Stimulated activated CD4-positive, alpha-beta T cell treated with anti-CD3 and anti-CD28 coated beads, Interleukin-15, amount 100 ng/mL, for 48 hours (primary cell): ENCODE data around the gene EVC2.
"Not testable (repeated sequence)": the region's sequence is repeated elsewhere in the genome, so short reads cannot be mapped to it uniquely, and the experiment has no call there.

Experiments
- DNase-seq, 2 donors: peaks; one replicate each; pipeline ENCODE4 v3.0.0-alpha.2; 2020; ENCODE audit warnings: low read depth in 2 of 2

Gene EVC2

DNA sequence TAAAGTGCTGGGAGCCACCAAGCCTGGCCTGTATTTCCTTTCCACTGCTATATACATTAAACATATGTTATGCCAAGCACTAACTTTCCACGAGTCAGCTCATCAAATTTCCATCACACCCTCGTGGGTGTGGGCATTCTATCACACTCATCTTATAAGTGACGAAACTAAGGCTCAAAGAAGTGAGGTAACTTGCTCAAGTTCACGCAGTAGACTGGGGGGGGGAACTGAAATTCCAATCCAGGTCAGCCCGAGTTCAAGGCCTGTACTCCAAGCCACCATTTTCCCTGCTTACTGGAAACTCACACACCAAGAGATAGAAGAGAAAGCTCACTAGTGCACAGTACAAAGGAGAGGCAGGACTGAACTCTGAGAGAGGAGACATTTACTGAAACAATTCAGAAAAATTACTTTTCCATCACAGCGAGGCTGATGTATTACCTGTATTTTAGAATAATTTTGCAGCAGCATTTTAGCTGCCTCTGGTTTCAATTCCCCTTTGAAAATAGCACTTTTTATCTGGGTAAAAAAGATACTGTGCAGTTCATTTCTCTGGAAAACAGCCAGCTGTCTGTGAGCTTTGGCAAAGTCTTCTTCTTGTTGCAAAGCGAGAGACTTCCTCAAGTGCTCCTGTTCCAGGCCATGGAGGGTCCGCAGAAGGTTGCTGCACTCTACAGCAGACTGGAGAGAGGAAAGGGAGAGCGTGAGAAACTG, 76.8 kb downstream of the EVC2 start:
- no peak for DNase-seq

- no peak for DNase-seq
Observed at GRCh38 chr4:5630762-5631161, 77.6 kb downstream of the EVC2 start.

- DNase-seq, result no peak
Observed at GRCh38 chr4:5629542-5629941, 78.8 kb downstream of the EVC2 start.

DNA sequence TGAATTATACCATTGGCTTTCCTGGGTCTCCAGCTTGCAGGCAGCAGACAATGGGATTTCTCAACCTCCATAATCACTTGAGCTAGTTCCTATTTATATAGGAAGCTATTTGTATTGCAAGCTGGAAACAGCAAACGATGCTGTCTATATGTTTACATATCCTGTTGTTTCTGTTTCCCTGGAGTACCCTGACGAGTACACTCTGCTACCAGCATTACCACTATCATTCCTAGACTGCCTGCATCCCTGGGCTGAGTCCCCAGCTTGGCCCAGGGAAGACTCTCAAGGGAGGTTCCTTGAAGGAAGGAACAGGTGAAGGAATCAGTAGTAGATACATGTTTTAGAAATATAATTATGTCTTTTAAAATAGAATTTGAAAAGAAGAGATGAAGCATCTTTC, 81.4 kb downstream of the EVC2 start:
- no peak for DNase-seq

- DNase-seq, result no peak
Observed at GRCh38 chr4:5622596-5622995, 85.8 kb downstream of the EVC2 start.

DNA sequence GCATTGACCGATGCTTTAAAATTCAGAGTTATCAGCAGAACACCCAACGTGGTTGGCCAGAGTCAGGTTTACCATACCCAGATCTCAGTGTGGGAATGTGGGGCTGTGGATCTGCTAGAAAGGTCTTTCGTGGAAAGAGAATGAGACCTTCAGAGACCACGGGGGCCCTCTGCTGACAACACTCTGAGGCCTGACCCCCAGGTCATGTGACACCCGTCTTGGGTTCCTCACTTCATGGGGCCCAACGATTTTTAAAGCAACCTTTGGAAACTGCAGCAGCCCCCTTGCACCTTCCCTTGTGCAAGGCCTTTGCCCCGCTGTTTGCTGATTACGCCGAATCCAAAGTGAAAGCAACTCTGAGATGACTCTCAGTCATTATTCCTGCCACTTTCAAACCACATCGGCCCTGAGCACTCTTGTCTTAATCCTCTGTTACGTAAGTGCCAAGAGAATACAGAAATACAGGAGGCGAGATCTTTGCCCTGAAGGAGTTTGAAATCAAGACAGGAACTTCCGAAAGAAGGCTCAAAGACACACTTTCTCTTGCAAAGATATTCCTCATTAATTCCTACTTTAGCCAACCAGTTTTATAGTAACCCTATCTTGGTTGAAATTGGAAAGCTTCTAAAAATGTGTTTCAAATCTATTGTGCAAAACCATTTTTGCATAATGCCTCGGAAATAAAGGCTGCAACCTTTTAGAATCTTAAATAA, 88.3 kb downstream of the EVC2 start:
- DNase-seq, result no peak

- no peak for DNase-seq
Observed at GRCh38 chr4:5618051-5618960, 90.1 kb downstream of the EVC2 start.

GRCh38 chr4:5616331-5616950, 91.9 kb downstream of the EVC2 start:
- DNase-seq, result no peak

GRCh38 chr4:5615496-5616075, 92.8 kb downstream of the EVC2 start:
- DNase-seq, result no peak

GRCh38 chr4:5611750-5612149, 96.6 kb downstream of the EVC2 start:
- no peak for DNase-seq

GRCh38 chr4:5609306-5610007, 98.9 kb downstream of the EVC2 start:
- no peak for DNase-seq

GRCh38 chr4:5593828-5594227, 114.5 kb downstream of the EVC2 start:
- not testable (repeated sequence) for DNase-seq

GRCh38 chr4:5592272-5592671, 116.1 kb downstream of the EVC2 start:
- no peak for DNase-seq

DNA sequence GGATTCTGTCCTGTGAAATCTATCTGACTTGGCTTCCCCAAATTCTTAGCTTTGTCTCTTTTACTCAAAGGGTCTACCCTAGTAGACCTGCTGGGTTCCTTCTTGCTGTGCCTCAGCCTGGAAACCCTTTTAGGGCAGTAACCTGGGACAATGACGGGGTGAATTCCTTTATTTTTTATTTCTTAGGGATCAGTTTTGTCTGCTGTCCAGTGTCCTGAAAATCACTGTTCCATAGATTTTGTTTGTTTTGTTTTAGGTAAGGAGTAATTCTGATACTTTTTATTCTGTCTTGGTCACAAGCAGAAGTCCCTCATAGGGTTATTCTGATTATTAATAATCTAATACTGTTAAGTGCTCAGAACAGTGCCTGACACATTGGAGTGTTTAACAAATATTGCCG, 118.9 kb downstream of the EVC2 start:
- no peak for DNase-seq

GRCh38 chr4:5588046-5588445, 120.3 kb downstream of the EVC2 start:
- no peak for DNase-seq

DNA sequence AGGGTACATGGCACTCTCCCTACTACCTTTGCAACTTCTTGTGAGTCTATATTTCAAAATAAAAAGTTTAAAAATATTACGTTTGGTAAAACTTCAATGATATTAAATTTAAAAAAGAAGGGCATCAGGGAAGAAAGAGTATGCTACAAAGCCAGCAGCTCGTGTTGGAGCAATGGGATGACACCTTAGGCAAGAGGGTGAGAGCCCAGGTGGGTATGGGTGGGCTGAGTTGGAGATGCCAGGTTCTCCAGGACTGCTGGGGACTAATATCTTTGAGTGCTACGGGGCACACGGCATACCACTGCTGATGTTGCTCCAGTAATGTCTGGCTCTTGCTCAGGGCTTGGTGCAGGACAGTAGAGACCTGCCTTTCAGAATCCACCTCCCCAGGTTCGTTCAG, 132.4 kb downstream of the EVC2 start:
- no peak for DNase-seq

DNA sequence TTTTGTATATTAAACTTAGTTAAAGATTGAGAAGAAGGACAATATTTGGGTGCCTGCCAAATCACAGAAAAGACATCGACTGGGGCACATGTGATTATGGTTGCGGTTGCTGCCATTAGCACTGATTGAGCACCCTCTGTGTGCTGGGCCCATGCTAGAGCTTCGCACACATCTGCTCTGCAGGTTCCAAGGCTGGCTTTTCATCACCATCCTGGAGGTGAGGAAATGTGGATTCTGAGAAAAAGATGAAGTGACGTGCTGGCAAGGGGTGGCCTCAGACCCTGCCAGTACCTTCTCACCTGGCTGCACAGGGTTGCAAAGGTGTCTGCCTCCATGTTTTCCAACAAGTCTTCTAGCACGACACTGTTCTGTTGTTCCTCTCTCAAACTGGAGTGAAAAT, 134.0 kb downstream of the EVC2 start:
- DNase-seq, result no peak

GRCh38 chr4:5573965-5574364, 134.4 kb downstream of the EVC2 start:
- no peak for DNase-seq

DNA sequence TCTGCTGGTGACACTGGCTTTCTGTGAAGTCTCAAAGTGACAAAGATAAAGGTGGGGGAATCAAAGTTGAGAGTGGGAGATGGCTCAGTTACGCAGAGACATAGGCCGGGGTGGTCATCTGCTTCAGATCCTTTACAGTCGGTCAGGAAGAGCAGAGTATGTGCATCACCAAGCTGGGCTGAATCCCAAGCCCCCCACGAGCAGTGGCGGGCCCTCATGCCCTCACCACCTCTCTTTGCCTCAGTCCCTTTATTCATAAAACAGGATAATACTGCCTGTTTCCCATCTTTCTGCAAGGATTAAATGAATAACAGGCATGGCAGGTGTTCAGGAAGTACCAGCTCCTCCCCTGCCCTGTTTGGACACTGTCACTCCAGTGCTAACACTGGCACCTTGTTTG, 135.6 kb downstream of the EVC2 start:
- DNase-seq, result no peak

DNA sequence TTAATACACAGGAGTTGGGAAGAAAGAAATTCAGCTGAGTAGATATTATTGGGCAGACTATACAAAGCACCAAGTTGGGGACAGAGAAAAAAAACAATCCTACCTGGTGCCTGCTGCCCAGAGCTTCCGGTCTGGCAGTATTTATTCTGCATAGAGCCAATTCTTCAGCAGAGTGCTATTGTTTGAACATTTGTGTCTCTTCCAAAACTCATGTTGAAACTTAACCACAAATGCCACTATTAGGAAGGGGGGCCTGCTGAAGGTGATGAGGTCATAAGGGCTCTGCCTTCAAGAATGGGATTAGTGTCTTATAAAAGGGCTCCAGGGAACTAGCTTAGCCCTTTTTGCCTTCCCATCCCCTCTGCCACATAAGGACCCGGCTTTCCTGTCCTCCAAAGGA, 136.2 kb downstream of the EVC2 start:
- DNase-seq, result no peak

DNA sequence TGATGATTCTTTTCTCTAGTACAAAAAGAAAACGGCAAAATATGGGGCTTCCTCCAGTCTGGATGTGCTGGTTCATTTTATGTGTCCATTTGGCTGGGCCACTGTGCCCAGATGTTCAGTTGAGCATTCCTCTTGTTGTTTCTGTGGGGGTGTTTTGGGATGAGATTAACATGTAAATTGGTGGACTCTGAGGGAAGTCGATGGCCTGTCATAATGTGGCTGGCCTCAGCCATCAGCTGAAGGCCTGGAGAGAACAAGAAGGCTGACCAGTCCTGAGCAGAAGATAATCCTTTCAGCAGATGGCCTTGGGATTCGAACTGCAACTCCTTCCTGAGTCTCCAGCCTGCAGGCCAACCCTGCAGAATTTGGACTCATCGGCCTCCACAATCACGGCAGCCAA, 136.7 kb downstream of the EVC2 start:
- DNase-seq, result no peak
